HepG2 (cell line): Measurements from ENCODE around the gene WSCD2. TPM values are rescaled to one million over a fixed set of nuclear protein-coding genes. Genes with fewer than 3 reads are reported as not detected.

Source experiments
- ATAC-seq: fragments of 200-7000 bp; cut with Tn5 transposase; 3 replicates; pipeline ENCODE4 v1.9.1; 2020; ENCODE audit warnings: mild to moderate bottlenecking, moderate library complexity
- BruUV-seq: library from RNA; stranded (reverse); fragments of 400-500 nt; replicated peaks from 2 replicates; lab custom pipeline; 2021; lab: Mats Ljungman, UMichigan
- CTCF ChIA-PET: fragments of 300-600 bp; formaldehyde crosslinking; extraction: SDS; loops from one replicate; lab custom pipeline; 2021; ENCODE audit warnings: low total read pairs, inconsistent platforms, low intra/inter-chr PET ratio; lab: Yijun Ruan, JAX
- POLR2A ChIA-PET: fragments of 350-600 bp; sonication (Branson Sonifier 250); formaldehyde crosslinking; loops from one replicate; lab custom pipeline; 2020; ENCODE audit warnings: antibody characterized with exemption, inconsistent platforms; lab: Yijun Ruan, JAX
- DNase-seq: peaks from one replicate; pipeline ENCODE4 v3.0.0-alpha.2; 2015; ENCODE audit warnings: low spot score
- FAIRE-seq: peaks from 3 replicates; lab custom pipeline; 2011; peaks lifted over from hg19 to GRCh38; lab: Jason Lieb, UNC
- H2AFZ ChIP-seq: one replicate; pipeline ENCODE4 v1.6.1; 2011; ENCODE audit warnings: low read length, inconsistent platforms
- H3K27ac ChIP-seq: fragments of 300-600 bp; 3 replicates; pipeline ENCODE4 v1.8.0; 2011; ENCODE audit warnings: mixed run types, mild to moderate bottlenecking, mixed read lengths, low read length, inconsistent platforms; ENCODE audit not compliant: insufficient read depth; ENCODE audit errors: extremely low read length
- H3K27me3 ChIP-seq, 2 experiments: fragments of 200-600 bp in 1 of 2; 2 replicates in 1 of 2; 3 replicates in 1 of 2; pipeline versions ENCODE4 v1.6.0 to v1.8.0; 2011; ENCODE audit warnings: low read length in 2 of 2, mild to moderate bottlenecking in 2 of 2, moderate library complexity in 2 of 2, inconsistent platforms in 1 of 2; ENCODE audit not compliant: insufficient read depth in 2 of 2, control insufficient read depth in 1 of 2
- H3K36me3 ChIP-seq, 2 experiments: fragments of 200-600 bp in 1 of 2; replicated peaks in 1 of 2; 2 replicates in 1 of 2; 3 replicates in 1 of 2; pipeline versions ENCODE4 v1.5.1 to v1.8.0; 2011; ENCODE audit warnings: low read length in 2 of 2, inconsistent platforms in 1 of 2; ENCODE audit not compliant: insufficient read depth in 2 of 2, control insufficient read depth in 1 of 2
- H3K4me1 ChIP-seq: 2 replicates; pipeline ENCODE4 v1.5.1; 2012; ENCODE audit warnings: low read length, inconsistent platforms; ENCODE audit not compliant: insufficient read depth
- H3K4me2 ChIP-seq: 2 replicates; pipeline ENCODE4 v1.6.0; 2011; ENCODE audit warnings: low read depth, low read length, inconsistent platforms
- H3K4me3 ChIP-seq, 3 experiments: fragments of 200-600 bp in 1 of 3; sonication (generic), shearing (Covaris generic) in 1 of 3; replicated peaks in 1 of 3; 2 replicates each; pipeline ENCODE4 v1.5.1; 2011 to 2016; ENCODE audit warnings: low read length in 3 of 3, inconsistent platforms in 2 of 3, low read depth in 2 of 3, mild to moderate bottlenecking in 2 of 3, control low read depth in 1 of 3, mixed read lengths in 1 of 3; ENCODE audit not compliant: insufficient read depth in 1 of 3
- H3K79me2 ChIP-seq: one replicate; pipeline ENCODE4 v1.6.1; 2011; ENCODE audit warnings: low read length, inconsistent platforms; ENCODE audit not compliant: insufficient read depth
- H3K9ac ChIP-seq: 2 replicates; pipeline ENCODE4 v1.6.0; 2011; ENCODE audit warnings: mild to moderate bottlenecking, low read depth, low read length, inconsistent platforms; ENCODE audit not compliant: insufficient read depth
- H3K9me3 ChIP-seq: 2 replicates; pipeline ENCODE4 v1.5.1; 2012; ENCODE audit warnings: mild to moderate bottlenecking, low read length
- H4K20me1 ChIP-seq: 2 replicates; pipeline ENCODE4 v1.6.0; 2011; ENCODE audit warnings: inconsistent platforms, mild to moderate bottlenecking, low read length, moderate library complexity; ENCODE audit not compliant: insufficient read depth
- CEBPG ChIP-seq: IDR thresholded peaks from 2 replicates; pipeline ENCODE4 v1.6.1; 2016
- CSRNP1 ChIP-seq: sonication (generic); formaldehyde crosslinking; IDR thresholded peaks from 2 replicates; pipeline ENCODE4 v1.8.1; 2023; ENCODE audit warnings: mild to moderate bottlenecking, missing genetic modification reagents
- DDIT3 ChIP-seq: sonication (generic); formaldehyde crosslinking; IDR thresholded peaks from 2 replicates; pipeline ENCODE4 v1.4.0; 2020; ENCODE audit warnings: mild to moderate bottlenecking, missing genetic modification reagents
- GLMP ChIP-seq: sonication (generic); formaldehyde crosslinking; IDR thresholded peaks from 2 replicates; pipeline ENCODE4 v1.9.0; 2021; ENCODE audit warnings: missing genetic modification reagents, mild to moderate bottlenecking, borderline replicate concordance
- HES4 ChIP-seq: sonication (generic); formaldehyde crosslinking; IDR thresholded peaks from 2 replicates; pipeline ENCODE4 v1.9.0; 2021; ENCODE audit warnings: mild to moderate bottlenecking, missing genetic modification reagents, borderline replicate concordance
- HNRNPUL1 ChIP-seq: fragments of 200-400 bp; formaldehyde crosslinking; IDR thresholded peaks from 2 replicates; pipeline ENCODE4 v1.6.1; 2017; ENCODE audit warnings: low read depth, mild to moderate bottlenecking, low read length, moderate library complexity
- JDP2 ChIP-seq: sonication (generic); formaldehyde crosslinking; IDR thresholded peaks from 2 replicates; pipeline ENCODE4 v1.8.1; 2022; ENCODE audit warnings: missing genetic modification reagents, borderline replicate concordance
- KAT8 ChIP-seq: IDR thresholded peaks from 2 replicates; pipeline ENCODE4 v1.6.1; 2016; ENCODE audit warnings: missing genetic modification reagents, missing compliant biosample characterization
- KLF16 ChIP-seq, 2 experiments: sonication (generic) in 1 of 2; formaldehyde crosslinking in 1 of 2; IDR thresholded peaks; 2 replicates each; pipeline versions ENCODE4 v1.6.1 to v1.8.0; 2016 to 2023; ENCODE audit warnings: missing genetic modification reagents in 2 of 2, missing compliant biosample characterization in 1 of 2
- SATB2 ChIP-seq: sonication (generic); formaldehyde crosslinking; IDR thresholded peaks from 2 replicates; pipeline ENCODE4 v1.5.0; 2020; ENCODE audit warnings: missing genetic modification reagents
- ZFP41 ChIP-seq: sonication (generic); formaldehyde crosslinking; IDR thresholded peaks from 2 replicates; pipeline ENCODE4 v1.4.0; 2020; ENCODE audit warnings: mild to moderate bottlenecking, missing genetic modification reagents, borderline replicate concordance
- ZNF12 ChIP-seq: sonication (generic); formaldehyde crosslinking; IDR thresholded peaks from 2 replicates; pipeline ENCODE4 v1.5.0; 2020; ENCODE audit warnings: missing genetic modification reagents
- ZNF549 ChIP-seq: sonication (generic); formaldehyde crosslinking; IDR thresholded peaks from 2 replicates; pipeline ENCODE4 v1.5.0; 2020; ENCODE audit warnings: missing genetic modification reagents
- ZNF703 ChIP-seq: sonication (generic); formaldehyde crosslinking; IDR thresholded peaks from 2 replicates; pipeline ENCODE4 v1.5.1; 2020; ENCODE audit warnings: missing genetic modification reagents, mild to moderate bottlenecking, moderate library complexity, borderline replicate concordance
- ZNF768 ChIP-seq: sonication (generic); formaldehyde crosslinking; IDR thresholded peaks from 2 replicates; pipeline ENCODE4 v1.4.0; 2020; ENCODE audit warnings: missing genetic modification reagents
- ZNF772 ChIP-seq: sonication (generic); formaldehyde crosslinking; IDR thresholded peaks from 2 replicates; pipeline ENCODE4 v1.5.0; 2020; ENCODE audit warnings: mild to moderate bottlenecking, missing genetic modification reagents
- ZNF792 ChIP-seq: IDR thresholded peaks from 2 replicates; pipeline ENCODE4 v1.6.1; 2016
- ZNF850 ChIP-seq: sonication (generic); formaldehyde crosslinking; conservative IDR thresholded peaks from 2 replicates; pipeline ENCODE4 v1.9.0; 2021; ENCODE audit warnings: mild to moderate bottlenecking, missing genetic modification reagents
- WGBS: methylation state at CpG from one replicate; pipeline ENCODE4 v1.1.6; 2017; ENCODE audit warnings: low lambda C conversion rate; 5-methylcytosine and 5-hydroxymethylcytosine counted together
- in situ Hi-C: cut with HindIII; loops from 2 replicates; pipeline ENCODE4 v1.10.0; 2017; ENCODE audit warnings: low pct_unique_long_range_greater_than_20kb; ENCODE audit not compliant: extremely low pct_ligation_motif_present
- intact Hi-C: fragments of 100-400 bp; cut with micrococcal nuclease; formaldehyde crosslinking; loops from one replicate; pipeline ENCODE4 v1.10.0; 2022; ENCODE audit not compliant: unreplicated experiment
- polyA plus RNA-seq, 8 experiments: library from polyadenylated mRNA; depleted of rRNA in 3 of 8; stranded (reverse) in 7 of 8; unstranded in 1 of 8; fragments of >200 nt; fragmentation: Illumina TruSeq in 4 of 8; extraction: Trizol in 4 of 8; gene quantifications; 2 replicates each; pipeline versions ENCODE4 v1.2.1 to v1.2.3, GENCODE V29; 2011 to 2016; ENCODE audit warnings: low read depth in 4 of 8, missing spikeins in 1 of 8, mixed read lengths in 1 of 8; ENCODE audit not compliant: insufficient read depth in 1 of 8
- total RNA-seq, 5 experiments: library from RNA; depleted of rRNA; stranded (reverse); fragments of >200 nt; fragmentation: Illumina TruSeq; extraction: Trizol; gene quantifications; 2 replicates each; pipeline ENCODE4 v1.2.3, GENCODE V29; 2016; ENCODE audit warnings: low read depth in 1 of 5

Gene WSCD2
- total and polyA plus RNA-seq, 2 of the 13 experiments (the other 11 are each of a cell fraction or from before 2014, with no cell fraction given): not detected

- H3K79me2 ChIP-seq: no peaks in the 10 kb centered on the region
- no peaks in the 10 kb centered on the region for H3K9me3 ChIP-seq
- H2AFZ ChIP-seq: no peak overlapping the region
- no peak for ATAC-seq
- no peaks in the 10 kb centered on the region for H3K4me1 ChIP-seq
- FAIRE-seq: no peak
- no peak overlapping the region for H3K27ac ChIP-seq
- POLR2A ChIA-PET: no interaction called here
- no peaks in the 10 kb centered on the region for H3K36me3 ChIP-seq
- 6% methylated on average over 1 of the region's 1 CpG for WGBS
- H3K27me3 ChIP-seq: peaks cover 0 to 5% of the 10 kb centered on the region in 2 experiments; a peak in 3 of 5 replicates
- BruUV-seq: no TSS peak
- DNase-seq: no peak
- TF ChIP-seq ZFP41 (CRISPR knock-in tag): no peak
- no peak for TF ChIP-seq ZNF850 (CRISPR knock-in tag)
- TF ChIP-seq ZNF792 (CRISPR knock-in tag): no peak
- no peak for TF ChIP-seq HNRNPUL1
- TF ChIP-seq HES4 (CRISPR knock-in tag): no peak
- no peak for TF ChIP-seq ZNF768 (CRISPR knock-in tag)
- no peak for TF ChIP-seq ZNF549
- TF ChIP-seq DDIT3: no peak
- TF ChIP-seq ZNF703: no peak
- TF ChIP-seq KLF16 (CRISPR knock-in tag; IDR thresholded peaks at IDR 0.05): no peak
- TF ChIP-seq ZNF772 (CRISPR knock-in tag): no peak
- no peak for TF ChIP-seq JDP2 (CRISPR knock-in tag)
- TF ChIP-seq CEBPG (CRISPR knock-in tag): no peak
- TF ChIP-seq GLMP (CRISPR knock-in tag): no peak
- no peak for TF ChIP-seq SATB2 (CRISPR knock-in tag)
- TF ChIP-seq KAT8 (CRISPR knock-in tag): no peak
- no peak for TF ChIP-seq CSRNP1
- TF ChIP-seq ZNF12 (CRISPR knock-in tag): no peak
- TF ChIP-seq, all 625 proteins: peak for 0
- Histone ChIP-seq H4K20me1 (no peaks in the 10 kb centered on the region), H3K9ac (no peak overlapping the region), H3K4me2 (no peak overlapping the region), H3K4me3 (no peak overlapping the region)
- intact Hi-C loops: no loop called here
- in situ Hi-C loops: no loop called here
- CTCF ChIA-PET: no interaction called here
Observed at GRCh38 chr12:108135627-108136026, 6.5 kb downstream of the WSCD2 start.
